Measurements from ENCODE around the gene CRACR2B.

- TF ChIP-seq FOXM1 (IDR thresholded peaks at IDR 0.05; ENCODE audit: borderline replicate concordance) (no peak), TARDBP (IDR thresholded peaks at IDR 0.05) (no peak), LEF1 (IDR thresholded peaks at IDR 0.05; ENCODE audit: borderline replicate concordance) (no peak), ELF4 (IDR thresholded peaks at IDR 0.05) (no peak), FOXA1 (IDR thresholded peaks at IDR 0.05) (no peak), ARNT (IDR thresholded peaks at IDR 0.05) (no peak), ZNF384 (IDR thresholded peaks at IDR 0.05) (no peak), SP1 (IDR thresholded peaks at IDR 0.05) (no peak), L3MBTL2 (conservative IDR thresholded peaks at IDR 0.05) (no peak), BHLHE40 (IDR thresholded peaks at IDR 0.05; ENCODE audit: borderline replicate concordance) (no peak), SUZ12 (IDR thresholded peaks at IDR 0.05) (no peak), HDGF (IDR thresholded peaks at IDR 0.05; ENCODE audit: borderline replicate concordance) (no peak), CTBP1 (IDR thresholded peaks at IDR 0.05; ENCODE audit: borderline replicate concordance) (no peak)
- TF ChIP-seq, protein P1, sequence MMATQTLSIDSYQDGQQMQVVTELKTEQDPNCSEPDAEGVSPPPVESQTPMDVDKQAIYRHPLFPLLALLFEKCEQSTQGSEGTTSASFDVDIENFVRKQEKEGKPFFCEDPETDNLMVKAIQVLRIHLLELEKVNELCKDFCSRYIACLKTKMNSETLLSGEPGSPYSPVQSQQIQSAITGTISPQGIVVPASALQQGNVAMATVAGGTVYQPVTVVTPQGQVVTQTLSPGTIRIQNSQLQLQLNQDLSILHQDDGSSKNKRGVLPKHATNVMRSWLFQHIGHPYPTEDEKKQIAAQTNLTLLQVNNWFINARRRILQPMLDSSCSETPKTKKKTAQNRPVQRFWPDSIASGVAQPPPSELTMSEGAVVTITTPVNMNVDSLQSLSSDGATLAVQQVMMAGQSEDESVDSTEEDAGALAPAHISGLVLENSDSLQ (IDR thresholded peaks at IDR 0.05), result no peak
These were observed 12.3 kb downstream of the CRACR2B start for GRCh38 chr11:839875-840617.

Measured in HEK293T (cell line).